Stimulated activated memory B cell treated with anti-CD40 and anti-IgM and Interleukin-4, amounts not matched to agents 10 μg/mL and 1 μg/mL and 100 μg/mL, for 72 hours (primary cell): ENCODE data around the gene TEN1.

Source experiments
- ATAC-seq: fragments of 150-1000 bp; cut with Tn5 transposase; 2 replicates; pipeline ENCODE4 v1.10.0; 2021
- H3K27ac Mint-ChIP-seq: one replicate; pipeline ENCODE4 v1.8.0; 2022; ENCODE audit warnings: mild to moderate bottlenecking, mixed read lengths
- H3K27me3 Mint-ChIP-seq: one replicate; pipeline ENCODE4 v1.8.0; 2022; ENCODE audit warnings: mixed read lengths
- H3K36me3 Mint-ChIP-seq: one replicate; pipeline ENCODE4 v1.8.0; 2022; ENCODE audit warnings: mixed read lengths
- H3K4me1 Mint-ChIP-seq: one replicate; pipeline ENCODE4 v1.8.0; 2022; ENCODE audit warnings: mixed read lengths
- H3K4me3 Mint-ChIP-seq: one replicate; pipeline ENCODE4 v1.8.0; 2022; ENCODE audit warnings: mild to moderate bottlenecking, moderate library complexity, mixed read lengths
- H3K9me3 Mint-ChIP-seq: one replicate; pipeline ENCODE4 v1.8.0; 2022; ENCODE audit warnings: mixed read lengths

Gene TEN1

GRCh38 chr17:75978938-75979704, at the start of gene TEN1, which contains the start of gene ACOX1:
TSS of gene TEN1 (plus strand) at chr17:75979240. CDS start at chr17:75986193, 6,953 bp downstream.
TSS of gene ACOX1 (minus strand) at chr17:75979166. CDS start at chr17:75979073, 93 bp downstream.
- Mint-ChIP-seq H3K36me3 (peaks cover 7% of the 10 kb centered on the region), H3K27me3 (no peaks in the 10 kb centered on the region), H3K4me3 (peak within 1 kb of the TSS; percentile 98), H3K9me3 (no peaks in the 10 kb centered on the region), H3K27ac (peak within 1 kb of the TSS; percentile 100), H3K4me1 (peaks cover 24% of the 10 kb centered on the region)
- peak; percentile 99 for ATAC-seq

- H3K27me3 Mint-ChIP-seq: no peaks in the 10 kb centered on the region
- no peak for ATAC-seq
- H3K36me3 Mint-ChIP-seq: peaks cover 5% of the 10 kb centered on the region
- H3K9me3 Mint-ChIP-seq: no peaks in the 10 kb centered on the region
- H3K4me1 Mint-ChIP-seq: no peaks in the 10 kb centered on the region
- H3K27ac Mint-ChIP-seq: no peak overlapping the region
- H3K4me3 Mint-ChIP-seq: no peak overlapping the region
Measured at GRCh38 chr17:75931062-75931461, 48.0 kb upstream of the TEN1 start.

- no peaks in the 10 kb centered on the region for H3K36me3 Mint-ChIP-seq
- no peak overlapping the region for H3K27ac Mint-ChIP-seq
- H3K4me1 Mint-ChIP-seq: no peaks in the 10 kb centered on the region
- H3K27me3 Mint-ChIP-seq: no peaks in the 10 kb centered on the region
- no peak overlapping the region for H3K4me3 Mint-ChIP-seq
- no peaks in the 10 kb centered on the region for H3K9me3 Mint-ChIP-seq
- ATAC-seq: no peak
Measured at GRCh38 chr17:75932852-75933251, 46.2 kb upstream of the TEN1 start.

- Mint-ChIP-seq H3K27ac (no peak overlapping the region), H3K4me3 (no peak overlapping the region), H3K27me3 (no peaks in the 10 kb centered on the region), H3K9me3 (no peaks in the 10 kb centered on the region), H3K36me3 (no peaks in the 10 kb centered on the region), H3K4me1 (no peaks in the 10 kb centered on the region)
- ATAC-seq: no peak
Measured at GRCh38 chr17:75933808-75934207, 45.2 kb upstream of the TEN1 start.

GRCh38 chr17:75937652-75938051, 41.4 kb upstream of the TEN1 start:
- H3K27me3 Mint-ChIP-seq: no peaks in the 10 kb centered on the region
- H3K4me3 Mint-ChIP-seq: no peak overlapping the region
- H3K36me3 Mint-ChIP-seq: no peaks in the 10 kb centered on the region
- ATAC-seq: no peak
- peaks cover 15% of the 10 kb centered on the region for H3K4me1 Mint-ChIP-seq
- H3K27ac Mint-ChIP-seq: no peak overlapping the region
- H3K9me3 Mint-ChIP-seq: no peaks in the 10 kb centered on the region

- Mint-ChIP-seq H3K27me3 (no peaks in the 10 kb centered on the region), H3K4me3 (peak within 1 kb of the TSS; percentile 81), H3K36me3 (no peaks in the 10 kb centered on the region), H3K9me3 (no peaks in the 10 kb centered on the region), H3K27ac (peak within 1 kb of the TSS; percentile 80), H3K4me1 (peaks cover 15% of the 10 kb centered on the region)
- ATAC-seq: peak; percentile 99
Measured at GRCh38 chr17:75940727-75941441, 38.2 kb upstream of the TEN1 start, which contains the start of gene FBF1. TSS of gene FBF1 (minus strand) at chr17:75941042. CDS start at chr17:75938149, 2,893 bp downstream.

GRCh38 chr17:75941442-75941819, 37.6 kb upstream of the TEN1 start:
- no peaks in the 10 kb centered on the region for H3K36me3 Mint-ChIP-seq
- ATAC-seq: no peak
- no peaks in the 10 kb centered on the region for H3K9me3 Mint-ChIP-seq
- H3K27ac Mint-ChIP-seq: no peak overlapping the region
- H3K4me1 Mint-ChIP-seq: peaks cover 15% of the 10 kb centered on the region
- H3K27me3 Mint-ChIP-seq: no peaks in the 10 kb centered on the region
- peak overlapping the region; percentile 81 for H3K4me3 Mint-ChIP-seq

GRCh38 chr17:75942473-75942872, 36.6 kb upstream of the TEN1 start:
- H3K36me3 Mint-ChIP-seq: no peaks in the 10 kb centered on the region
- no peaks in the 10 kb centered on the region for H3K9me3 Mint-ChIP-seq
- H3K4me3 Mint-ChIP-seq: no peak overlapping the region
- H3K27ac Mint-ChIP-seq: no peak overlapping the region
- no peak for ATAC-seq
- peaks cover 15% of the 10 kb centered on the region for H3K4me1 Mint-ChIP-seq
- H3K27me3 Mint-ChIP-seq: no peaks in the 10 kb centered on the region

- H3K4me1 Mint-ChIP-seq: peaks cover 15% of the 10 kb centered on the region
- ATAC-seq: no peak
- H3K27ac Mint-ChIP-seq: no peak overlapping the region
Measured at GRCh38 chr17:75943491-75943890, 35.5 kb upstream of the TEN1 start.

GRCh38 chr17:75945211-75945610, 33.8 kb upstream of the TEN1 start:
- Mint-ChIP-seq H3K9me3 (no peaks in the 10 kb centered on the region), H3K36me3 (peaks cover 11% of the 10 kb centered on the region), H3K27ac (no peak overlapping the region), H3K4me3 (no peak overlapping the region), H3K27me3 (no peaks in the 10 kb centered on the region), H3K4me1 (peaks cover 14% of the 10 kb centered on the region)
- no peak for ATAC-seq

More at GRCh38 chr17:75943491-75943890, 35.5 kb upstream of the TEN1 start:
- Mint-ChIP-seq H3K4me3 (no peak overlapping the region), H3K27me3 (no peaks in the 10 kb centered on the region), H3K36me3 (no peaks in the 10 kb centered on the region), H3K9me3 (no peaks in the 10 kb centered on the region)

- no peak overlapping the region for H3K4me3 Mint-ChIP-seq
- no peaks in the 10 kb centered on the region for H3K4me1 Mint-ChIP-seq
- peaks cover 22% of the 10 kb centered on the region for H3K36me3 Mint-ChIP-seq
- H3K9me3 Mint-ChIP-seq: no peaks in the 10 kb centered on the region
- no peak overlapping the region for H3K27ac Mint-ChIP-seq
- no peaks in the 10 kb centered on the region for H3K27me3 Mint-ChIP-seq
- ATAC-seq: no peak
Measured at GRCh38 chr17:75950421-75950820, 28.6 kb upstream of the TEN1 start.

GRCh38 chr17:75950855-75951554, 28.0 kb upstream of the TEN1 start:
- peaks cover 22% of the 10 kb centered on the region for H3K36me3 Mint-ChIP-seq

GRCh38 chr17:75959051-75959838, 19.8 kb upstream of the TEN1 start:
- Mint-ChIP-seq H3K27me3 (no peaks in the 10 kb centered on the region), H3K4me1 (peaks cover 6% of the 10 kb centered on the region), H3K36me3 (peaks cover 18% of the 10 kb centered on the region), H3K4me3 (no peak overlapping the region), H3K27ac (no peak overlapping the region), H3K9me3 (no peaks in the 10 kb centered on the region)
- no peak for ATAC-seq

More at GRCh38 chr17:75950855-75951554, 28.0 kb upstream of the TEN1 start:
- no peaks in the 10 kb centered on the region for H3K27me3 Mint-ChIP-seq
- no peaks in the 10 kb centered on the region for H3K4me1 Mint-ChIP-seq
- no peak for ATAC-seq
- no peak overlapping the region for H3K27ac Mint-ChIP-seq
- H3K4me3 Mint-ChIP-seq: no peak overlapping the region
- H3K9me3 Mint-ChIP-seq: no peaks in the 10 kb centered on the region

GRCh38 chr17:75959839-75960511, 19.1 kb upstream of the TEN1 start:
- no peaks in the 10 kb centered on the region for H3K27me3 Mint-ChIP-seq
- no peaks in the 10 kb centered on the region for H3K9me3 Mint-ChIP-seq
- H3K36me3 Mint-ChIP-seq: peaks cover 23% of the 10 kb centered on the region
- no peak overlapping the region for H3K4me3 Mint-ChIP-seq
- no peak overlapping the region for H3K27ac Mint-ChIP-seq
- H3K4me1 Mint-ChIP-seq: peaks cover 6% of the 10 kb centered on the region
- ATAC-seq: no peak
